T47D (cell line): Measurements from ENCODE around the gene SAPCD2.

Experiments
- DNase-seq, 2 experiments: peaks; one replicate each; pipeline versions ENCODE4 v3.0.0 to v3.0.0-alpha.2; 2011 to 2012; ENCODE audit warnings: low read depth in 1 of 2, low spot score in 1 of 2
- JUND ChIP-seq: IDR thresholded peaks from 2 replicates; pipeline ENCODE4 v1.6.1; 2012; ENCODE audit warnings: low read depth
- in situ Hi-C: cut with HindIII; loops from 2 replicates; pipeline ENCODE4 v1.10.0; 2016; ENCODE audit warnings: low sequenced_read_pairs, low pct_unique_long_range_greater_than_20kb

The SAPCD2 gene

DNA sequence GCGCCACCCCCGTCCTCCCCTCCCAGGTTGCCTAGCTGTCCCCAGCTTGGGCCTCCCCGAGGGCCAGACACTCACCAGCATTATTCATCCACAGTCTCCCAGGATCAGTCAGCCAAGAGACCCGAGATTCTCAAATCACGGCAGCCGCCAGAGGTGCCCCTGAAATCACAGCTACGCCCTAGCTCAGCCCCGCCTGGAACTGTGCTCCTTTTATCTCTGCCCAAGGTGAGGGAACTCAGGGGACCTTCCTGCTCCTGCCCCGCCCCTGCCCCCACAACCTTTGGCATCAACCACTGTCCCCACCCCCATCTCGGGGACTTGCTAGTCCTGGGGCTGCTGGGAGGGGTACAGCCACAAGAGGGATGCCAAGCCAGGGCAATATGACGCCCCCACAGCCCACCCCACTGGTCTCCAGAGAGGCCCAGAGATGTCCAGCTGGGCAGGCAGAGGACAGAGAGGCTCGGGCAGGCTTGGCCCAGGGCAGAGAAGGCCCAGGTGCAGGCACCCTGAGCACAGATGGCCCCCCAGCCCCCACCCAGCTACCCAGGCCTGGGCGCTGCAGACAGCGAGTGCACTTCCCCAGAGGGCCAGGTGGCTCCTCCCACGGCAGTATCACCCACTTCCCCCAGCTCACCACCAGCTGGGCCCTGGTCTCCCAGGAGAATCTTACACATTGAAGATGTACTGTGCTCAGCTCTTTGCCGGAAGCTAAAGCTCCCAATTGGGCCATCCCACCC, 38.3 kb downstream of the SAPCD2 start, which contains the start of gene FUT7:
Gene FUT7 (minus strand): TSS at position 185 of the 737 bp plus-strand sequence. CDS start 97 bp downstream, at position 88.
- TF ChIP-seq JUND = no peak
- no peak for DNase-seq
- in situ Hi-C loops = no loop called here

- DNase-seq = no peak
- in situ Hi-C loops = no loop called here
Observed at GRCh38 chr9:137030538-137031527, 39.5 kb downstream of the SAPCD2 start.

GRCh38 chr9:137030006-137030405, 40.4 kb downstream of the SAPCD2 start:
- no peak for TF ChIP-seq JUND
- in situ Hi-C loops = no loop called here
- DNase-seq = no peak

More at GRCh38 chr9:137030538-137031527, 39.5 kb downstream of the SAPCD2 start:
- no peak for TF ChIP-seq JUND

GRCh38 chr9:137029058-137029936, 41.1 kb downstream of the SAPCD2 start:
- peak; percentile 55 to 75 for DNase-seq
- in situ Hi-C loops = no loop called here
- no peak for TF ChIP-seq JUND

DNA sequence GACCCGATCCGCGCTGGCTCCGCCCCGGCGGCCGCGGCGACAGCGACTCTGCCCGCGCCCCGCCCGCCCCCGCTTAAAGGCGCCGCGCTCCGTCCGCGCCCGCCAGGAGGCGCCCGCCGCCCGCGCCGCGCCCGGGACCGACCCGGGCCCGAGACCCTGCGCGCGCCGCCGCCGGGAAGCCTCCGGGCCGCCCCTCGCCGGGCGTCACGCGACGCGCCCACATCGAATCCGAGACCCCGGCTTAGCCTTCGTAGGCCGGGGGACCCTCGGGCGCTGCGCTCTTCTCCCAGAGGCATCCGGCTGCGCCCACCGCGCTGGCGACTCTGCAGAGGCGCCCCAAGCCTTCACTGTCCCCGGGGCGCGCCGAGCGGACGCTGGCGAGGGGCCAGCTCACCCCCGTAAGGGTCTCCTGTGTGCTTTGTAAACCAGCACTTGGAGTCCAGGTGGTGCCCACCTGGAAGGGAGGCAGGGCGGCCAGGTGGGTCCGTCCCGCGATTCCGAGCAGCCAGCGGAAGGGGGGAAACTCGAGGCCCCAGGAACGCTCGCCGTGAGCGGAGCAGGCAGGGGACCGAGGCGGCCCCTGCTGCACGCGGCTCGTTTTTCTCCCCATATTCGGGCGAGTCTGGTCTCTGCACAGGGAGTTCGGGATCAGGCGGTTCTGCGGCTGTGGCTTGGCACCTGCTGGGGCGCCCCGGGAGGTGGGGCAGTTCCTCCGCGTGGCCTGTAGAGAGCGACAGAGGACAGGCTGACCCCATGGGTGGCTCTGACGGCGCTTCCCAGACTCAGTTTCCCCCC, 41.9 kb downstream of the SAPCD2 start:
- peak in 1 of 2 experiments; percentile 90 for DNase-seq
- in situ Hi-C loops = no loop called here
- no peak for TF ChIP-seq JUND

DNA sequence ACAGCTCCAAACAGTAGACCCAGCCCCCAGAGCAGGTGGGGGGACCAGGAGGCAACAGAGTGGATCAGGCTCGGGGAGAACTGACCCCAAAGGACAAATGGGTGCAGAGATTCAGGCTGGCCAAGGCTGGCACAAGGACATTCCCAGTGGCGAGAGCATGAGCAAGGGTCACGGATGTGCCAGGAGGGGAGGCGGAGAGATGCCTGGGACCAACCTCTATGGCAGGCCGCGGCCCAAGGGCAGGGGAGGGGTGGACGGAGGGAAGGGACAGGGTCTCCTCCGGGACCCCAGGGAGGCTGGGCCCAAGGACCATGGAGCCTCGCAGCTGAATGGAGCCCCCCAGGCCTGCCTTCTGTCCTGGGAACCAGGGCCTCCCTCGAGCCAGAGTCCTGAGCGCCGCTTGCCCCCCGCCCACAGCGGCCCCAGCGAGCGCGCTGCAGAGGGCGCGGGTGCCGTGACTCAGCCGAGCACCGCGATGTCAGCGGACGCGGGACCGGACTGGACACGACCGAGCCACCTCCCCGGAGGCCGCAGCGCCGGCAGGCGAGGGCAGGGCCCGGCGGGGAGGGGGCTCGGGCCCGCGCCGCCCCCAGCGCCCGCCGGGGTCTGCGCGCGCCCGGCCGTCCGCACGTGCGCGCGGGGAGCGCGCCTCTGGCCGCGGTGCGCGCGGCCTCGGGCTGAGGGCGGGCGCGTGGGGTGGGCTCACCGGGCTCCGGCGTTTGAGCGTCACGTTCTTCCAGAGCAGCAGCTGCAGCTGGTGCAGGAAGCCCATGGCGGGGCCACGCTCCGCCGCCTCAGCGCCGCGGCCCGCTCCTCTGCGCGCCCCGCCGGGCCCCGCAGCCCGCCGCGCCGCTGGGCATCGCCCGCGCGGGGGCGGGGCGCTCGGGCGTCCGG, 42.7 kb downstream of the SAPCD2 start, which contains the start of gene ABCA2:
Gene ABCA2 (minus strand): TSS at position 869 of the 894 bp plus-strand sequence. CDS start 97 bp downstream, at position 772.
- in situ Hi-C loops = no loop called here
- TF ChIP-seq JUND = no peak
- DNase-seq = peak in 1 of 2 experiments; percentile 39

GRCh38 chr9:137026828-137027227, 43.5 kb downstream of the SAPCD2 start:
- no peak for TF ChIP-seq JUND
- in situ Hi-C loops = no loop called here
- DNase-seq = no peak

DNA sequence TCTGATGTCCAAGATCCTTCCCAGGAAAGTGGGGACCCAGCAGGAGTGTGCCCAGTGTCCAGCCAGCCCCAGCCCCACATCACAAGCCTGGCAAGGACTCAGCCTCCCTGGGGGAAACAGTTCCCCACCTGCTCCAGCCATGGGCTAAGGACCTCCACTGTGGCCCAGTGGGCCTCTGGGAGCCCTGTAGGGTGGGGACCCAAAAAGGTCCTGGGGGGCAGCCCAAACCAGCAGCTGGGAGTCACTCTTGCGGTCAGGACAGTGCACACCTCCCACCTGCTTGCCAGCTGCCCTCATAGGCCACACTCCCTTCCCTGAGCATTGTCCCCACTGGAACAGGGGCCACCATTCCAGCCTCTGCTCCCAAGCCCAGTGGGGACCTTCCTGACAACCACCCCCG, 44.0 kb downstream of the SAPCD2 start:
- in situ Hi-C loops = no loop called here
- TF ChIP-seq JUND = no peak
- DNase-seq = no peak

GRCh38 chr9:137025517-137025966, 44.8 kb downstream of the SAPCD2 start:
- DNase-seq = peak; percentile 86 to 98
- no peak for TF ChIP-seq JUND
- in situ Hi-C loops = no loop called here

DNA sequence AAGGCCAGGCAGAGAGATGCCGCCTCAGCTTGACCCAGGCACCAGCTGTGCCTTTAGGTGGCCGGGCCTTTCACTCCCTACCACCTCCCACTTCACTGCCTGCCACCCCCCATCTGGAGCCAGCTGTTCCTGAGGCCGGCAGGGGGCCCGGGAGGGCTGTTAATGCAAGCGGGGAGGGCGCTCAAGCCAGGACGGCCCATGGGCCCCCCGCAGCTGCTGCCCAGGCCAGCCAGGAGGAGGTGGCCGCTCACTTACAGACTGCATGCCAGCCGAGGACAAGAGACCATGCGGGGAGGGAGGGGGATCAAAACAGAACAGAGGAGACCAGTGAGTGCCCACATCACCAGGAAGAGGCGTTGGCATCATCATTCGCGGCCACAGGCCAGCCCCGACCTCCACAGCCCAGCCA, 46.8 kb downstream of the SAPCD2 start:
- TF ChIP-seq JUND = no peak
- no peak for DNase-seq
- in situ Hi-C loops = no loop called here
